HEK293 (cell line): ENCODE results near the gene HOXA11.
A peak's percentile ranks its signal among the peaks of the same experiment; 100 is the strongest.

Experiments used
- SETDB1 ChIP-seq: IDR thresholded peaks from one replicate; pipeline ENCODE4 v1.6.1; 2017; ENCODE audit warnings: mild to moderate bottlenecking, low read length, moderate library complexity, mixed read lengths; ENCODE audit not compliant: insufficient read length
- YY1 ChIP-seq: fragments of 450-650 bp; formaldehyde crosslinking; IDR thresholded peaks from 2 replicates; pipeline ENCODE4 v1.5.1; 2018; ENCODE audit warnings: missing biosample characterization, missing genetic modification characterization
- ZNF169 ChIP-seq: fragments of 450-650 bp; formaldehyde crosslinking; IDR thresholded peaks from 2 replicates; pipeline ENCODE4 v1.5.1; 2016; ENCODE audit warnings: missing biosample characterization, missing genetic modification characterization
- ZNF184 ChIP-seq: fragments of 450-650 bp; IDR thresholded peaks from 2 replicates; pipeline ENCODE4 v1.5.1; 2018; ENCODE audit warnings: missing biosample characterization, mild to moderate bottlenecking, missing genetic modification characterization
- TF ChIP-seq, protein P1 (sequence below): fragments of 450-650 bp; formaldehyde crosslinking; IDR thresholded peaks from 2 replicates; pipeline ENCODE4 v1.5.1; 2016; ENCODE audit warnings: missing biosample characterization, missing genetic modification characterization
- TF ChIP-seq, protein P2 (sequence below): fragments of 450-650 bp; formaldehyde crosslinking; IDR thresholded peaks from 2 replicates; pipeline ENCODE4 v1.5.1; 2016; ENCODE audit warnings: missing biosample characterization, missing genetic modification characterization

DNA sequence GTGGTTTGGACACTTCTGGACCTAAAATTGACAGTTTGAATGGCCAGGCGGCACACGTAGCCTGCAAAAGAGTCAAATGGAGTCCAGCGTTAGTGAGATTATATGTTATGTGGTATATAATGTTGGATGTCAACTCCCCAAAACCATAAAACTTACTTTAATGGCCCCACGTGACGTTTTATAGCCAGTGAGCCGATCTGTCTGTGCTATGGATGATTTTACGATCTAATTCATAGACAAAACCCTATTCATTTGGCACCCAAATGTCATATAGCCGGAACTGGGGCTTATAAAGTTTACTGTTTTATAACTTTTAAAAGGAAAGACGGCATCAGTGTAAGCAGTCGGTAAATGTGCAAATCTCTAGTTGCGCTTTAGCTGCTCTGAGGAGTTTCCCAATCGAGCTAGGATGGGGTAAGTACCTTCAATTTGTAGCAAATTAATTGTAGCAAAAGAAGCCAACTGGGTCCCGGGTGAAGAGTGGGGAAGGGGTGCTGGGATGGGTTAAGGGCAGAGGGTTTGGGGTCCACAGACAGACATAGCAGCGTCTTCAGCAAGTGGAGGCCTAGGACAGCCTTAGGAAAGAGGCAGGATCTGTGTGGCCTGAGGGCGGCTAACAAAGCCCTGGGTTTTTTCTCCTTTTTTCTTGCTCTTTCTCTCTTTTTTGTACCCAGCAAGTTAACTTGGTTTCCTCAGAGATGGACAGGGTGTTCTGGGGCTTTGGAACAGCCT is 44.7 kb downstream of the HOXA11 start:
- TF ChIP-seq ZNF169 (tag by site-specific recombination), result no peak
- TF ChIP-seq, protein P1, sequence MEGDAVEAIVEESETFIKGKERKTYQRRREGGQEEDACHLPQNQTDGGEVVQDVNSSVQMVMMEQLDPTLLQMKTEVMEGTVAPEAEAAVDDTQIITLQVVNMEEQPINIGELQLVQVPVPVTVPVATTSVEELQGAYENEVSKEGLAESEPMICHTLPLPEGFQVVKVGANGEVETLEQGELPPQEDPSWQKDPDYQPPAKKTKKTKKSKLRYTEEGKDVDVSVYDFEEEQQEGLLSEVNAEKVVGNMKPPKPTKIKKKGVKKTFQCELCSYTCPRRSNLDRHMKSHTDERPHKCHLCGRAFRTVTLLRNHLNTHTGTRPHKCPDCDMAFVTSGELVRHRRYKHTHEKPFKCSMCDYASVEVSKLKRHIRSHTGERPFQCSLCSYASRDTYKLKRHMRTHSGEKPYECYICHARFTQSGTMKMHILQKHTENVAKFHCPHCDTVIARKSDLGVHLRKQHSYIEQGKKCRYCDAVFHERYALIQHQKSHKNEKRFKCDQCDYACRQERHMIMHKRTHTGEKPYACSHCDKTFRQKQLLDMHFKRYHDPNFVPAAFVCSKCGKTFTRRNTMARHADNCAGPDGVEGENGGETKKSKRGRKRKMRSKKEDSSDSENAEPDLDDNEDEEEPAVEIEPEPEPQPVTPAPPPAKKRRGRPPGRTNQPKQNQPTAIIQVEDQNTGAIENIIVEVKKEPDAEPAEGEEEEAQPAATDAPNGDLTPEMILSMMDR, result no peak
- TF ChIP-seq SETDB1, result no peak
- TF ChIP-seq, protein P2, sequence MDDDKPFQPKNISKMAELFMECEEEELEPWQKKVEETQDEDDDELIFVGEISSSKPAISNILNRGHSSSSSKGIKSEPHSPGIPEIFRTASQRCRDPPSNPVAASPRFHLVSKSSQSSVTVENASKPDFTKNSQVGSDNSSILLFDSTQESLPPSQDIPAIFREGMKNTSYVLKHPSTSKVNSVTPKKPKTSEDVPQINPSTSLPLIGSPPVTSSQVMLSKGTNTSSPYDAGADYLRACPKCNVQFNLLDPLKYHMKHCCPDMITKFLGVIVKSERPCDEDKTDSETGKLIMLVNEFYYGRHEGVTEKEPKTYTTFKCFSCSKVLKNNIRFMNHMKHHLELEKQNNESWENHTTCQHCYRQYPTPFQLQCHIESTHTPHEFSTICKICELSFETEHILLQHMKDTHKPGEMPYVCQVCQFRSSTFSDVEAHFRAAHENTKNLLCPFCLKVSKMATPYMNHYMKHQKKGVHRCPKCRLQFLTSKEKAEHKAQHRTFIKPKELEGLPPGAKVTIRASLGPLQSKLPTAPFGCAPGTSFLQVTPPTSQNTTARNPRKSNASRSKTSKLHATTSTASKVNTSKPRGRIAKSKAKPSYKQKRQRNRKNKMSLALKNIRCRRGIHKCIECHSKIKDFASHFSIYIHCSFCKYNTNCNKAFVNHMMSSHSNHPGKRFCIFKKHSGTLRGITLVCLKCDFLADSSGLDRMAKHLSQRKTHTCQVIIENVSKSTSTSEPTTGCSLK (tag by site-specific recombination), result no peak
- TF ChIP-seq YY1 (tag by site-specific recombination), result peak; percentile 37; the same call in 1 of the 2 replicates
- TF ChIP-seq ZNF184 (tag by site-specific recombination), result no peak
